GM12878 (cell line): ENCODE data around the gene SRL. TPM values are rescaled to one million over a fixed set of nuclear protein-coding genes. Genes with fewer than 3 reads are reported as not detected.

Experiments
- ATAC-seq: fragments of 200-7000 bp; cut with Tn5 transposase; 3 replicates; pipeline ENCODE4 v1.9.1; 2020; ENCODE audit warnings: mild to moderate bottlenecking, moderate library complexity
- BruUV-seq: library from RNA; stranded (reverse); fragments of 400-500 nt; replicated peaks from 2 replicates; lab custom pipeline; 2021; lab: Mats Ljungman, UMichigan
- CTCF ChIA-PET: fragments of 300-600 bp; sonication (Branson Sonifier 250); formaldehyde crosslinking; extraction: SDS; loops from one replicate; lab custom pipeline; 2021; ENCODE audit warnings: inconsistent platforms; lab: Yijun Ruan, JAX
- POLR2A ChIA-PET: fragments of 350-600 bp; formaldehyde crosslinking; extraction: SDS; loops from one replicate; lab custom pipeline; 2021; ENCODE audit warnings: inconsistent platforms; lab: Charles Lee
- RAD21 ChIA-PET: fragments of 300-600 bp; sonication (Branson Sonifier 250); formaldehyde crosslinking; loops from one replicate; lab custom pipeline; 2023; ENCODE audit warnings: antibody characterized with exemption; ENCODE audit not compliant: unreplicated experiment; lab: Charles Lee
- SMC1A ChIA-PET: fragments of 300-600 bp; sonication (Branson Sonifier 250); formaldehyde crosslinking; loops from one replicate; lab custom pipeline; 2023; ENCODE audit not compliant: unreplicated experiment, uncharacterized antibody; lab: Charles Lee
- DNase-seq: peaks from one replicate; pipeline ENCODE4 v3.0.0-alpha.2; 2011; ENCODE audit warnings: low read depth, low spot score
- FAIRE-seq: peaks from 3 replicates; lab custom pipeline; 2011; peaks lifted over from hg19 to GRCh38; lab: Jason Lieb, UNC
- H2AFZ ChIP-seq: 2 replicates; pipeline ENCODE4 v1.6.0; 2011; ENCODE audit warnings: low read depth, low read length, control low read depth; ENCODE audit not compliant: control insufficient read depth
- H3K27ac ChIP-seq: 2 replicates; pipeline ENCODE4 v1.5.1; 2011; ENCODE audit warnings: control low read depth; ENCODE audit not compliant: control insufficient read depth, insufficient read depth
- H3K27me3 ChIP-seq, 2 experiments: replicated peaks in 1 of 2; 2 replicates each; pipeline versions ENCODE4 v1.6.0 to v1.6.1; 2011; ENCODE audit warnings: low read length in 1 of 2; ENCODE audit not compliant: control insufficient read depth in 2 of 2, insufficient read depth in 2 of 2
- H3K36me3 ChIP-seq, 2 experiments: 2 replicates each; pipeline ENCODE4 v1.5.1; 2011; ENCODE audit warnings: low read length in 1 of 2; ENCODE audit not compliant: control insufficient read depth in 2 of 2, insufficient read depth in 2 of 2
- H3K4me1 ChIP-seq: 2 replicates; pipeline ENCODE4 v1.6.1; 2011; ENCODE audit warnings: mild to moderate bottlenecking, low read length, moderate library complexity, mixed read lengths; ENCODE audit not compliant: control insufficient read depth, insufficient read depth
- H3K4me2 ChIP-seq: 2 replicates; pipeline ENCODE4 v1.6.0; 2011; ENCODE audit warnings: control low read depth; ENCODE audit not compliant: control insufficient read depth, insufficient read depth
- H3K4me3 ChIP-seq: fragments of 200-600 bp; sonication (generic); 2 replicates; pipeline ENCODE4 v1.5.1; 2016
- H3K79me2 ChIP-seq: 2 replicates; pipeline ENCODE4 v1.6.0; 2011; ENCODE audit warnings: low read length; ENCODE audit not compliant: control insufficient read depth, insufficient read depth
- H3K9ac ChIP-seq: 2 replicates; pipeline ENCODE4 v1.8.0; 2011; ENCODE audit warnings: low read length, control low read depth, mixed read lengths; ENCODE audit not compliant: control insufficient read depth, insufficient read depth
- H3K9me3 ChIP-seq: replicated peaks from 3 replicates; pipeline ENCODE4 v1.5.1; 2011; ENCODE audit warnings: mild to moderate bottlenecking, low read length; ENCODE audit not compliant: control insufficient read depth, insufficient read depth
- H4K20me1 ChIP-seq: 2 replicates; pipeline ENCODE4 v1.6.0; 2011; ENCODE audit not compliant: control insufficient read depth, insufficient read depth
- BCL11A ChIP-seq: IDR thresholded peaks from 2 replicates; pipeline ENCODE4 v1.6.1; 2011; ENCODE audit warnings: low read depth, low read length
- BMI1 ChIP-seq: fragments of 450-650 bp; IDR thresholded peaks from 2 replicates; pipeline ENCODE4 v1.6.1; 2016; ENCODE audit warnings: mild to moderate bottlenecking, moderate library complexity, borderline replicate concordance
- HCFC1 ChIP-seq: fragments of 150-350 bp; IDR thresholded peaks from 2 replicates; pipeline ENCODE4 v1.6.1; 2014; ENCODE audit warnings: low read length
- HSF1 ChIP-seq: fragments of 150-350 bp; IDR thresholded peaks from 2 replicates; pipeline ENCODE4 v1.6.1; 2014; ENCODE audit warnings: mild to moderate bottlenecking, low read depth, low read length
- IKZF2 ChIP-seq, 2 experiments: fragments of 450-650 bp; IDR thresholded peaks; 2 replicates each; pipeline ENCODE4 v1.6.1; 2017; ENCODE audit warnings: mild to moderate bottlenecking in 2 of 2, moderate library complexity in 2 of 2
- MEF2A ChIP-seq: IDR thresholded peaks from 2 replicates; pipeline ENCODE4 v1.6.1; 2011; ENCODE audit warnings: low read depth, mild to moderate bottlenecking, low read length, moderate library complexity; ENCODE audit not compliant: insufficient read depth
- NR2C2 ChIP-seq: IDR thresholded peaks from 2 replicates; pipeline ENCODE4 v1.6.1; 2011; ENCODE audit warnings: borderline replicate concordance, low read depth; ENCODE audit not compliant: control insufficient read depth, insufficient read length
- POLR2AphosphoS5 ChIP-seq: IDR thresholded peaks from 2 replicates; pipeline ENCODE4 v1.6.1; 2011; ENCODE audit warnings: mild to moderate bottlenecking, low read length, inconsistent platforms
- SMAD5 ChIP-seq: IDR thresholded peaks from 2 replicates; pipeline ENCODE4 v1.6.1; 2016; ENCODE audit warnings: antibody characterized with exemption, low read depth
- SMC3 ChIP-seq: IDR thresholded peaks from 2 replicates; pipeline ENCODE4 v1.6.1; 2011; ENCODE audit warnings: low read length, improper control_type of control experiment, borderline replicate concordance
- SREBF1 ChIP-seq: IDR thresholded peaks from 2 replicates; pipeline ENCODE4 v1.6.1; 2012; ENCODE audit warnings: mild to moderate bottlenecking, low read length
- SREBF2 ChIP-seq: IDR thresholded peaks from 2 replicates; pipeline ENCODE4 v1.6.1; 2012; ENCODE audit warnings: mild to moderate bottlenecking, low read length
- STAT3 ChIP-seq: IDR thresholded peaks from 2 replicates; pipeline ENCODE4 v1.6.1; 2011; ENCODE audit warnings: low read depth, low read length, improper control_type of control experiment
- WGBS: methylation state at CpG from one replicate; pipeline ENCODE4 v1.1.6; 2016; ENCODE audit warnings: low lambda C conversion rate; ENCODE audit not compliant: insufficient replicate concordance, insufficient coverage; ENCODE audit errors: missing lambda C conversion rate; 5-methylcytosine and 5-hydroxymethylcytosine counted together
- in situ Hi-C: fragments of 300-500 bp; cut with MboI; formaldehyde crosslinking; loops from 9 replicates; pipeline ENCODE4 v1.14.3; 2018; ENCODE audit warnings: mixed read lengths
- intact Hi-C: fragments of 100-400 bp; cut with micrococcal nuclease; formaldehyde crosslinking; loops from one replicate; pipeline ENCODE4 v1.14.2; 2022; ENCODE audit not compliant: unreplicated experiment
- polyA plus RNA-seq, 11 experiments: library from polyadenylated mRNA; depleted of rRNA in 4 of 11; unstranded in 6 of 11; stranded (reverse) in 5 of 11; fragments of >200 nt; fragmentation: Nextera tagmentation in 4 of 11; fragmentation: Illumina TruSeq in 1 of 11; extraction: Ambion mirVana in 4 of 11; extraction: Trizol in 1 of 11; gene quantifications; 1 replicate in 1 of 11; 2 replicates in 10 of 11; pipeline versions ENCODE4 v1.2.1 to v1.2.3, GENCODE V29; 2011 to 2016; ENCODE audit warnings: inconsistent platforms in 2 of 11, missing spikeins in 2 of 11, low read depth in 1 of 11
- total RNA-seq, 4 experiments: library from RNA; depleted of rRNA in 3 of 4; stranded (reverse); fragments of >200 nt in 3 of 4; fragmentation: Illumina TruSeq in 1 of 4; extraction: Trizol in 1 of 4; gene quantifications; 2 replicates each; pipeline versions ENCODE4 v1.2.1 to v1.2.3, GENCODE V29; 2013 to 2021
- TF ChIP-seq, protein P1 (sequence below): IDR thresholded peaks from 2 replicates; pipeline ENCODE4 v1.6.1; 2012; ENCODE audit warnings: low read depth, low read length, improper control_type of control experiment

SRL gene
- total and polyA plus RNA-seq, 10 of the 15 experiments (the other 5 are each of a cell fraction or from before 2014, with no cell fraction given) = not detected

GRCh38 chr16:4239682-4240175 is 2.2 kb downstream of the SRL start:
- no peak overlapping the region for H3K27ac ChIP-seq
- no peak for TF ChIP-seq HSF1
- no peak for TF ChIP-seq SMC3
- no peak for TF ChIP-seq MEF2A
- TF ChIP-seq BCL11A = no peak
- no peak for TF ChIP-seq IKZF2 (IDR thresholded peaks at IDR 0.05)
- no peak for TF ChIP-seq SREBF2
- TF ChIP-seq, protein P1, sequence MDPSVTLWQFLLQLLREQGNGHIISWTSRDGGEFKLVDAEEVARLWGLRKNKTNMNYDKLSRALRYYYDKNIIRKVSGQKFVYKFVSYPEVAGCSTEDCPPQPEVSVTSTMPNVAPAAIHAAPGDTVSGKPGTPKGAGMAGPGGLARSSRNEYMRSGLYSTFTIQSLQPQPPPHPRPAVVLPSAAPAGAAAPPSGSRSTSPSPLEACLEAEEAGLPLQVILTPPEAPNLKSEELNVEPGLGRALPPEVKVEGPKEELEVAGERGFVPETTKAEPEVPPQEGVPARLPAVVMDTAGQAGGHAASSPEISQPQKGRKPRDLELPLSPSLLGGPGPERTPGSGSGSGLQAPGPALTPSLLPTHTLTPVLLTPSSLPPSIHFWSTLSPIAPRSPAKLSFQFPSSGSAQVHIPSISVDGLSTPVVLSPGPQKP = no peak
- TF ChIP-seq BMI1 = no peak
- TF ChIP-seq SMAD5 = no peak
- no peak for TF ChIP-seq POLR2AphosphoS5
- TF ChIP-seq HCFC1 = no peak
- TF ChIP-seq NR2C2 = no peak
- TF ChIP-seq SREBF1 = no peak
- TF ChIP-seq STAT3 = no peak
- ATAC-seq = no peak
- H3K4me2 ChIP-seq = no peak overlapping the region
- WGBS = 50% methylated on average over 19 of the region's 19 CpGs
- RAD21 ChIA-PET = no interaction called here
- no peak overlapping the region for H2AFZ ChIP-seq
- H3K4me3 ChIP-seq = no peak overlapping the region
- no peaks in the 10 kb centered on the region; a peak in 2 of 4 replicates for H3K27me3 ChIP-seq
- in situ Hi-C loops (no loop called here), intact Hi-C loops (no loop called here)
- H3K36me3 ChIP-seq = no peaks in the 10 kb centered on the region
- H3K4me1 ChIP-seq = no peaks in the 10 kb centered on the region
- no TSS peak for BruUV-seq
- FAIRE-seq = no peak
- CTCF ChIA-PET = interaction anchor here (0.6 kb wide), 2 partner anchors 22 to 63 kb away, joined by 3 read pairs; no protein-coding TSS in a partner anchor
- H4K20me1 ChIP-seq = no peaks in the 10 kb centered on the region
- no peak overlapping the region for H3K9ac ChIP-seq
- no peaks in the 10 kb centered on the region for H3K79me2 ChIP-seq
- no peak for DNase-seq
- POLR2A ChIA-PET = interaction anchor here (1.1 kb wide), 1 partner anchor 13 kb away, joined by 3 read pairs; no protein-coding TSS in a partner anchor
- SMC1A ChIA-PET = no interaction called here
- no peaks in the 10 kb centered on the region for H3K9me3 ChIP-seq
